Measurements from ENCODE around the gene MYRF. TPM values are rescaled to one million over a fixed set of nuclear protein-coding genes. Genes with fewer than 3 reads are reported as not detected.

The MYRF gene
- total and polyA plus RNA-seq, 2 of the 13 experiments (the other 11 are each of a cell fraction or from before 2014, with no cell fraction given) = 10.2 to 25.9 TPM

DNA sequence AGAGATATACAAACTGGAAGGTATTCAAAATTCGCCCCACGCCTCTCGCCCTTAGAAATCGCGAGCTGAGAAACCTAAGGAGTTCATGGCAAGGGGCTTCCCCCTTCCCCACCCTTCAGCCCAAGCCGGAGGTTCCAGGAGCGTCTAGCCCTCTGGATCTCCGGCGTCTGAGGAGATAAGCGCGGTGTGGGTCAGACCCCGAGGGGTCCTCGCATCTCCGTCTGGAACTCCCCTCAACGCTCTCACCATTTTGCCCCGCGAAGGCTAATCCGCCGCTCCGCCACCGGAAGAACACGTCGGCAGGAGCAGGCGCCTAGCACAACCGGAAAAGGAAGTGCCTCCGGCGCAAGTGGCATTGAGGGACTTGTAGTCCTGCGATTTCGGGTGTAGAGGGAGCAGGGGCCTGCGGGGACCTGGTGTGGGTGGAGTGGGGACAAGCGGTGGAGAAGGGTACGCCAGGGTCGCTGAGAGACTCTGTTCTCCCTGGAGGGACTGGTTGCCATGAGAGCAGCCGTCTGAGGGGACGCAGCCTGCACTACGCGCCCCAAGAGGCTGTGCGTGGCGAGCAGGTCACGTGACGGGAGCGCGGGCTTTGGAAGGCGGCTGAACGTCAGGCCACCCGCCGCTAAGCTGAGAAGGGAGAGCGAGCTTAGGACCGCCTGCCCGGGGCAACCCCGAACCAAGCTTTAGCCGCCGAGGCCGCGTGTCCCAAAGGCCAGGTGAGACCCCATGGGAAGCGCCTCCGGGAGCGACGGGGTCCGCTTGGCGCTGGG lies 40.1 kb downstream of the MYRF start, which contains the start of the genes FEN1 and TMEM258 (continued):
- TF ChIP-seq, protein P1, sequence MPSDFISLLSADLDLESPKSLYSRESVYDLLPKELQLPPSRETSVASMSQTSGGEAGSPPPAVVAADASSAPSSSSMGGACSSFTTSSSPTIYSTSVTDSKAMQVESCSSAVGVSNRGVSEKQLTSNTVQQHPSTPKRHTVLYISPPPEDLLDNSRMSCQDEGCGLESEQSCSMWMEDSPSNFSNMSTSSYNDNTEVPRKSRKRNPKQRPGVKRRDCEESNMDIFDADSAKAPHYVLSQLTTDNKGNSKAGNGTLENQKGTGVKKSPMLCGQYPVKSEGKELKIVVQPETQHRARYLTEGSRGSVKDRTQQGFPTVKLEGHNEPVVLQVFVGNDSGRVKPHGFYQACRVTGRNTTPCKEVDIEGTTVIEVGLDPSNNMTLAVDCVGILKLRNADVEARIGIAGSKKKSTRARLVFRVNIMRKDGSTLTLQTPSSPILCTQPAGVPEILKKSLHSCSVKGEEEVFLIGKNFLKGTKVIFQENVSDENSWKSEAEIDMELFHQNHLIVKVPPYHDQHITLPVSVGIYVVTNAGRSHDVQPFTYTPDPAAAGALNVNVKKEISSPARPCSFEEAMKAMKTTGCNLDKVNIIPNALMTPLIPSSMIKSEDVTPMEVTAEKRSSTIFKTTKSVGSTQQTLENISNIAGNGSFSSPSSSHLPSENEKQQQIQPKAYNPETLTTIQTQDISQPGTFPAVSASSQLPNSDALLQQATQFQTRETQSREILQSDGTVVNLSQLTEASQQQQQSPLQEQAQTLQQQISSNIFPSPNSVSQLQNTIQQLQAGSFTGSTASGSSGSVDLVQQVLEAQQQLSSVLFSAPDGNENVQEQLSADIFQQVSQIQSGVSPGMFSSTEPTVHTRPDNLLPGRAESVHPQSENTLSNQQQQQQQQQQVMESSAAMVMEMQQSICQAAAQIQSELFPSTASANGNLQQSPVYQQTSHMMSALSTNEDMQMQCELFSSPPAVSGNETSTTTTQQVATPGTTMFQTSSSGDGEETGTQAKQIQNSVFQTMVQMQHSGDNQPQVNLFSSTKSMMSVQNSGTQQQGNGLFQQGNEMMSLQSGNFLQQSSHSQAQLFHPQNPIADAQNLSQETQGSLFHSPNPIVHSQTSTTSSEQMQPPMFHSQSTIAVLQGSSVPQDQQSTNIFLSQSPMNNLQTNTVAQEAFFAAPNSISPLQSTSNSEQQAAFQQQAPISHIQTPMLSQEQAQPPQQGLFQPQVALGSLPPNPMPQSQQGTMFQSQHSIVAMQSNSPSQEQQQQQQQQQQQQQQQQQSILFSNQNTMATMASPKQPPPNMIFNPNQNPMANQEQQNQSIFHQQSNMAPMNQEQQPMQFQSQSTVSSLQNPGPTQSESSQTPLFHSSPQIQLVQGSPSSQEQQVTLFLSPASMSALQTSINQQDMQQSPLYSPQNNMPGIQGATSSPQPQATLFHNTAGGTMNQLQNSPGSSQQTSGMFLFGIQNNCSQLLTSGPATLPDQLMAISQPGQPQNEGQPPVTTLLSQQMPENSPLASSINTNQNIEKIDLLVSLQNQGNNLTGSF (CRISPR knock-in tag; IDR thresholded peaks at IDR 0.05) = 0 out of 2 replicates have a peak, but pooled peaks have one; percentile 46
- TF ChIP-seq ZNF34 (CRISPR knock-in tag; IDR thresholded peaks at IDR 0.05; ENCODE audit: borderline replicate concordance) = no peak
- no peak for TF ChIP-seq MBNL3 (CRISPR knock-in tag; conservative IDR thresholded peaks at IDR 0.05)
- TF ChIP-seq, protein P2, sequence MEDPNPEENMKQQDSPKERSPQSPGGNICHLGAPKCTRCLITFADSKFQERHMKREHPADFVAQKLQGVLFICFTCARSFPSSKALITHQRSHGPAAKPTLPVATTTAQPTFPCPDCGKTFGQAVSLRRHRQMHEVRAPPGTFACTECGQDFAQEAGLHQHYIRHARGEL (CRISPR knock-in tag; IDR thresholded peaks at IDR 0.05) = no peak
- no peak for TF ChIP-seq ZEB1 (IDR thresholded peaks at IDR 0.05; ENCODE audit: insufficient replicate concordance, low read depth)
- TF ChIP-seq SOX13 (IDR thresholded peaks at IDR 0.05) = no peak
- TF ChIP-seq SOX13 (CRISPR knock-in tag; conservative IDR thresholded peaks at IDR 0.05 in 1 of 2, IDR thresholded peaks at IDR 0.05 in 1 of 2) = no peak
- TF ChIP-seq NFE2L1 (CRISPR knock-in tag; IDR thresholded peaks at IDR 0.05; ENCODE audit: borderline replicate concordance) = no peak; the same call in 1 of the 2 replicates
- TF ChIP-seq, protein P3, sequence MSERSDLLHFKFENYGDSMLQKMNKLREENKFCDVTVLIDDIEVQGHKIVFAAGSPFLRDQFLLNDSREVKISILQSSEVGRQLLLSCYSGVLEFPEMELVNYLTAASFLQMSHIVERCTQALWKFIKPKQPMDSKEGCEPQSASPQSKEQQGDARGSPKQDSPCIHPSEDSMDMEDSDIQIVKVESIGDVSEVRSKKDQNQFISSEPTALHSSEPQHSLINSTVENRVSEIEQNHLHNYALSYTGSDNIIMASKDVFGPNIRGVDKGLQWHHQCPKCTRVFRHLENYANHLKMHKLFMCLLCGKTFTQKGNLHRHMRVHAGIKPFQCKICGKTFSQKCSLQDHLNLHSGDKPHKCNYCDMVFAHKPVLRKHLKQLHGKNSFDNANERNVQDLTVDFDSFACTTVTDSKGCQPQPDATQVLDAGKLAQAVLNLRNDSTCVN (CRISPR knock-in tag; IDR thresholded peaks at IDR 0.05; ENCODE audit: borderline replicate concordance) = no peak; the same call in 1 of the 2 replicates
- TF ChIP-seq SYNCRIP (IDR thresholded peaks at IDR 0.05; ENCODE audit: insufficient read depth, low read depth, low read length) = no peak
- no peak for TF ChIP-seq IKZF1 (IDR thresholded peaks at IDR 0.05)
- TF ChIP-seq, protein P4, sequence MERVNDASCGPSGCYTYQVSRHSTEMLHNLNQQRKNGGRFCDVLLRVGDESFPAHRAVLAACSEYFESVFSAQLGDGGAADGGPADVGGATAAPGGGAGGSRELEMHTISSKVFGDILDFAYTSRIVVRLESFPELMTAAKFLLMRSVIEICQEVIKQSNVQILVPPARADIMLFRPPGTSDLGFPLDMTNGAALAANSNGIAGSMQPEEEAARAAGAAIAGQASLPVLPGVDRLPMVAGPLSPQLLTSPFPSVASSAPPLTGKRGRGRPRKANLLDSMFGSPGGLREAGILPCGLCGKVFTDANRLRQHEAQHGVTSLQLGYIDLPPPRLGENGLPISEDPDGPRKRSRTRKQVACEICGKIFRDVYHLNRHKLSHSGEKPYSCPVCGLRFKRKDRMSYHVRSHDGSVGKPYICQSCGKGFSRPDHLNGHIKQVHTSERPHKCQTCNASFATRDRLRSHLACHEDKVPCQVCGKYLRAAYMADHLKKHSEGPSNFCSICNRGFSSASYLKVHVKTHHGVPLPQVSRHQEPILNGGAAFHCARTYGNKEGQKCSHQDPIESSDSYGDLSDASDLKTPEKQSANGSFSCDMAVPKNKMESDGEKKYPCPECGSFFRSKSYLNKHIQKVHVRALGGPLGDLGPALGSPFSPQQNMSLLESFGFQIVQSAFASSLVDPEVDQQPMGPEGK (CRISPR knock-in tag; IDR thresholded peaks at IDR 0.05) = no peak
- peak; percentile 85; the same call in 1 of the 2 replicates for TF ChIP-seq ZNF724P (CRISPR knock-in tag; IDR thresholded peaks at IDR 0.05; ENCODE audit: borderline replicate concordance)
- TF ChIP-seq TAF1 (CRISPR knock-in tag; IDR thresholded peaks at IDR 0.05) = peak; percentile 90

Data from HepG2 (cell line).